Testis (tissue), 3 donors: ENCODE data around the gene ZNF485. TPM values are rescaled to one million over a fixed set of nuclear protein-coding genes. Genes with fewer than 3 reads are reported as not detected.
A peak's percentile ranks its signal among the peaks of the same experiment; 100 is the strongest.
"Not testable (repeated sequence)": the region's sequence is repeated elsewhere in the genome, so short reads cannot be mapped to it uniquely, and the experiment has no call there.

Experiments used
- DNase-seq: peaks from one replicate; pipeline ENCODE4 v3.0.0-alpha.2; 2019
- H3K27ac ChIP-seq, 2 donors: fragments of 200-600 bp; sonication (generic); one replicate each; pipeline ENCODE4 v1.5.1; 2019
- H3K27me3 ChIP-seq: fragments of 200-600 bp; sonication (generic); one replicate; pipeline ENCODE4 v1.5.1; 2019
- H3K36me3 ChIP-seq: fragments of 200-600 bp; sonication (generic); one replicate; pipeline ENCODE4 v1.5.1; 2017; ENCODE audit warnings: low read depth; ENCODE audit errors: missing control alignments
- H3K4me1 ChIP-seq: fragments of 200-600 bp; sonication (generic); one replicate; pipeline ENCODE4 v1.5.1; 2019
- H3K4me3 ChIP-seq, 2 donors: fragments of 200-600 bp; sonication (generic); one replicate each; pipeline ENCODE4 v1.5.1; 2017 to 2019
- H3K9me3 ChIP-seq: fragments of 200-600 bp; sonication (generic); one replicate; pipeline ENCODE4 v1.5.1; 2017
- CTCF ChIP-seq, 3 experiments: fragments of 450-650 bp in 2 of 3; fragments of 200-600 bp in 1 of 3; sonication (generic) in 1 of 3; IDR thresholded peaks; one replicate each; pipeline ENCODE4 v1.5.1; 2016 to 2019; ENCODE audit warnings: antibody characterized with exemption in 3 of 3, mild to moderate bottlenecking in 2 of 3, moderate library complexity in 1 of 3
- POLR2A ChIP-seq: fragments of 450-650 bp; IDR thresholded peaks from one replicate; pipeline ENCODE4 v1.6.1; 2017; ENCODE audit warnings: antibody characterized with exemption, mild to moderate bottlenecking, moderate library complexity
- WGBS, 2 donors: methylation state at CpG; one replicate each; pipeline ENCODE4 v1.1.5; 2018; 5-methylcytosine and 5-hydroxymethylcytosine counted together
- intact Hi-C: fragments of 100-400 bp; cut with DNase I; formaldehyde crosslinking; loops from one replicate; pipeline ENCODE4 v1.15.1; 2023; ENCODE audit warnings: low total_unique reads
- polyA plus RNA-seq: library from polyadenylated mRNA; stranded (reverse); fragments of 350-450 nt; fragmentation: Illumina TruSeq; extraction: RNeasy Lipid Tissue Mini Kit (QIAGEN cat#74804); gene quantifications from one replicate; pipeline ENCODE4 v1.2.3, GENCODE V29; 2014; ENCODE audit warnings: low read depth, low replicate concordance; ENCODE audit not compliant: insufficient read depth
- total RNA-seq, 2 donors: library from RNA; depleted of rRNA; stranded (reverse); fragments of >200 nt; gene quantifications; one replicate each; pipeline ENCODE4 v1.2.3, GENCODE V29; 2016

ZNF485 gene
- total and polyA plus RNA-seq, 3 donors from 2014 or later: 5.8 to 10.0 (median 8.8) TPM

- Histone ChIP-seq H3K9me3 (no peaks in the 10 kb centered on the region), H3K27ac (no peak overlapping the region), H3K4me3 (no peak overlapping the region), H3K27me3 (no peaks in the 10 kb centered on the region), H3K36me3 (no peaks in the 10 kb centered on the region), H3K4me1 (peaks cover 6% of the 10 kb centered on the region)
- intact Hi-C loops: no loop called here
- DNase-seq: no peak
- TF ChIP-seq CTCF (IDR thresholded peaks at IDR 0.05) (no peak), POLR2A (no peak)
- WGBS, 2 donors: 77 to 83% methylated on average over 2 of the region's 2 CpGs
Observed at GRCh38 chr10:43598446-43598845, 7.8 kb upstream of the ZNF485 start.

- Histone ChIP-seq H3K36me3 (no peaks in the 10 kb centered on the region), H3K4me1 (peaks cover 6% of the 10 kb centered on the region), H3K4me3 (no peak overlapping the region), H3K27me3 (no peaks in the 10 kb centered on the region), H3K9me3 (no peaks in the 10 kb centered on the region), H3K27ac (no peak overlapping the region)
- no peak for TF ChIP-seq POLR2A
- TF ChIP-seq CTCF (IDR thresholded peaks at IDR 0.05): no peak
- no peak for DNase-seq
- 81 to 85% methylated on average over 2 of the region's 2 CpGs for WGBS, 2 donors
- intact Hi-C loops: no loop called here
Observed at GRCh38 chr10:43599333-43599732, 6.9 kb upstream of the ZNF485 start.

- H3K27me3 ChIP-seq, intact Hi-C loops, H3K9me3 ChIP-seq, H3K4me3 ChIP-seq, H3K4me1 ChIP-seq, DNase-seq, H3K36me3 ChIP-seq, H3K27ac ChIP-seq: not testable (repeated sequence)
- WGBS, 2 donors: 93 to 95% methylated on average over 6 of the region's 6 CpGs
Observed at GRCh38 chr10:43601576-43601975, 4.7 kb upstream of the ZNF485 start.

DNA sequence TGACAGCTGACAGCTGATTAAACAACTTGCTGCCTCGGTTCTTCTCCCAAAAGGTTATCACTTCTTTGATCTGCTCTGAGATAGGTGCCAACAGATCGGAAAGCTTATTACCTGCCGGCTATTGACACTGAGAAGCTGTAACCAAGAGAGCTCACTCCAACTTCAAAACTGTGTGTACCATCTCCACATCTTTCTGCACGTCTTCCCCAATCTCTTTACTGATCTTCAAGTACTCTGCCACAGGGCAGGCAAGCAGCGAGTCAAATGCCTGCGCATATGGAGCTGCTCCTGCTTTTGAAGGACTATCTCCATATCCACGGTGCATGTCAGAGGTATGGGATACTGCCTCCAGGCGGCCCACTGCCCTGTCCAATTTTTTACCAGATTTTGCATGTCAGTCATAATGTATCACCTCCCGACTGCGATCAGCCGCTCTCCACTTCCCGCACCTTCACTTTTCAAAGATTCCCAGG is 352 bp upstream of the ZNF485 start:
- Histone ChIP-seq H3K4me3 (peak overlapping the region; percentile 73 to 84), H3K27me3 (no peaks in the 10 kb centered on the region), H3K36me3 (no peaks in the 10 kb centered on the region), H3K9me3 (no peaks in the 10 kb centered on the region), H3K4me1 (no peaks in the 10 kb centered on the region), H3K27ac (no peak overlapping the region)
- intact Hi-C loops: no loop called here
- TF ChIP-seq POLR2A (no peak), CTCF (IDR thresholded peaks at IDR 0.05) (no peak)
- 40 to 41% methylated on average over 11 to 12 of the region's 12 CpGs for WGBS, 2 donors
- DNase-seq: peak; percentile 15

- WGBS, 2 donors: 57 to 66% methylated on average over 10 of the region's 10 CpGs
Observed at GRCh38 chr10:43607199-43607573, 948 bp downstream of the ZNF485 start.

More at GRCh38 chr10:43607199-43607573, 948 bp downstream of the ZNF485 start:
- Histone ChIP-seq H3K27me3 (no peaks in the 10 kb centered on the region), H3K9me3 (no peaks in the 10 kb centered on the region), H3K4me3 (peak overlapping the region in 1 of 2 donors; percentile 84), H3K36me3 (no peaks in the 10 kb centered on the region), H3K4me1 (no peaks in the 10 kb centered on the region), H3K27ac (no peak overlapping the region)
- no peak for DNase-seq
- TF ChIP-seq POLR2A: no peak
- no peak for TF ChIP-seq CTCF (IDR thresholded peaks at IDR 0.05)
- intact Hi-C loops: no loop called here
